HepG2 (cell line): Measurements from ENCODE around the gene CYSTM1. TPM values are rescaled to one million over a fixed set of nuclear protein-coding genes. Genes with fewer than 3 reads are reported as not detected.

Experiments
- ATAC-seq: fragments of 200-7000 bp; cut with Tn5 transposase; 3 replicates; pipeline ENCODE4 v1.9.1; 2020; ENCODE audit warnings: mild to moderate bottlenecking, moderate library complexity
- BruUV-seq: library from RNA; stranded (reverse); fragments of 400-500 nt; replicated peaks from 2 replicates; lab custom pipeline; 2021; lab: Mats Ljungman, UMichigan
- CTCF ChIA-PET: fragments of 300-600 bp; formaldehyde crosslinking; extraction: SDS; loops from one replicate; lab custom pipeline; 2021; ENCODE audit warnings: low total read pairs, inconsistent platforms, low intra/inter-chr PET ratio; lab: Yijun Ruan, JAX
- POLR2A ChIA-PET: fragments of 350-600 bp; sonication (Branson Sonifier 250); formaldehyde crosslinking; loops from one replicate; lab custom pipeline; 2020; ENCODE audit warnings: antibody characterized with exemption, inconsistent platforms; lab: Yijun Ruan, JAX
- DNase-seq: peaks from one replicate; pipeline ENCODE4 v3.0.0-alpha.2; 2015; ENCODE audit warnings: low spot score
- FAIRE-seq: peaks from 3 replicates; lab custom pipeline; 2011; peaks lifted over from hg19 to GRCh38; lab: Jason Lieb, UNC
- H2AFZ ChIP-seq: one replicate; pipeline ENCODE4 v1.6.1; 2011; ENCODE audit warnings: low read length, inconsistent platforms
- H3K27ac ChIP-seq: fragments of 300-600 bp; 3 replicates; pipeline ENCODE4 v1.8.0; 2011; ENCODE audit warnings: mixed run types, mild to moderate bottlenecking, mixed read lengths, low read length, inconsistent platforms; ENCODE audit not compliant: insufficient read depth; ENCODE audit errors: extremely low read length
- H3K27me3 ChIP-seq, 2 experiments: fragments of 200-600 bp in 1 of 2; 2 replicates in 1 of 2; 3 replicates in 1 of 2; pipeline versions ENCODE4 v1.6.0 to v1.8.0; 2011; ENCODE audit warnings: low read length in 2 of 2, mild to moderate bottlenecking in 2 of 2, moderate library complexity in 2 of 2, inconsistent platforms in 1 of 2; ENCODE audit not compliant: insufficient read depth in 2 of 2, control insufficient read depth in 1 of 2
- H3K36me3 ChIP-seq, 2 experiments: fragments of 200-600 bp in 1 of 2; replicated peaks in 1 of 2; 2 replicates in 1 of 2; 3 replicates in 1 of 2; pipeline versions ENCODE4 v1.5.1 to v1.8.0; 2011; ENCODE audit warnings: low read length in 2 of 2, inconsistent platforms in 1 of 2; ENCODE audit not compliant: insufficient read depth in 2 of 2, control insufficient read depth in 1 of 2
- H3K4me1 ChIP-seq: 2 replicates; pipeline ENCODE4 v1.5.1; 2012; ENCODE audit warnings: low read length, inconsistent platforms; ENCODE audit not compliant: insufficient read depth
- H3K4me2 ChIP-seq: 2 replicates; pipeline ENCODE4 v1.6.0; 2011; ENCODE audit warnings: low read depth, low read length, inconsistent platforms
- H3K4me3 ChIP-seq, 3 experiments: fragments of 200-600 bp in 1 of 3; sonication (generic), shearing (Covaris generic) in 1 of 3; replicated peaks in 1 of 3; 2 replicates each; pipeline ENCODE4 v1.5.1; 2011 to 2016; ENCODE audit warnings: low read length in 3 of 3, inconsistent platforms in 2 of 3, low read depth in 2 of 3, mild to moderate bottlenecking in 2 of 3, control low read depth in 1 of 3, mixed read lengths in 1 of 3; ENCODE audit not compliant: insufficient read depth in 1 of 3
- H3K79me2 ChIP-seq: one replicate; pipeline ENCODE4 v1.6.1; 2011; ENCODE audit warnings: low read length, inconsistent platforms; ENCODE audit not compliant: insufficient read depth
- H3K9ac ChIP-seq: 2 replicates; pipeline ENCODE4 v1.6.0; 2011; ENCODE audit warnings: mild to moderate bottlenecking, low read depth, low read length, inconsistent platforms; ENCODE audit not compliant: insufficient read depth
- H3K9me3 ChIP-seq: 2 replicates; pipeline ENCODE4 v1.5.1; 2012; ENCODE audit warnings: mild to moderate bottlenecking, low read length
- H4K20me1 ChIP-seq: 2 replicates; pipeline ENCODE4 v1.6.0; 2011; ENCODE audit warnings: inconsistent platforms, mild to moderate bottlenecking, low read length, moderate library complexity; ENCODE audit not compliant: insufficient read depth
- ATAD3A ChIP-seq: sonication (generic); formaldehyde crosslinking; IDR thresholded peaks from 2 replicates; pipeline ENCODE4 v1.4.0; 2020; ENCODE audit warnings: missing genetic modification reagents
- KAT2B ChIP-seq: fragments of 150-350 bp; IDR thresholded peaks from 2 replicates; pipeline ENCODE4 v1.6.1; 2014; ENCODE audit warnings: low read depth, low read length, borderline replicate concordance
- MNT ChIP-seq: fragments of 450-650 bp; IDR thresholded peaks from 2 replicates; pipeline ENCODE4 v1.6.1; 2016
- ONECUT2 ChIP-seq: sonication (generic); formaldehyde crosslinking; IDR thresholded peaks from 2 replicates; pipeline ENCODE4 v1.4.0; 2020; ENCODE audit warnings: missing genetic modification reagents
- PAXIP1 ChIP-seq: sonication (generic); formaldehyde crosslinking; conservative IDR thresholded peaks from 2 replicates; pipeline ENCODE4 v1.4.0; 2020; ENCODE audit warnings: mild to moderate bottlenecking, missing genetic modification reagents, moderate library complexity
- SATB2 ChIP-seq: sonication (generic); formaldehyde crosslinking; IDR thresholded peaks from 2 replicates; pipeline ENCODE4 v1.5.0; 2020; ENCODE audit warnings: missing genetic modification reagents
- TOPORS ChIP-seq: sonication (generic); formaldehyde crosslinking; IDR thresholded peaks from 2 replicates; pipeline ENCODE4 v1.8.0; 2023; ENCODE audit warnings: mild to moderate bottlenecking, missing genetic modification reagents
- ZC3H13 ChIP-seq: sonication (generic); formaldehyde crosslinking; IDR thresholded peaks from 2 replicates; pipeline ENCODE4 v1.8.1; 2023; ENCODE audit warnings: mild to moderate bottlenecking, missing genetic modification reagents, moderate library complexity
- WGBS: methylation state at CpG from one replicate; pipeline ENCODE4 v1.1.6; 2017; ENCODE audit warnings: low lambda C conversion rate; 5-methylcytosine and 5-hydroxymethylcytosine counted together
- in situ Hi-C: cut with HindIII; loops from 2 replicates; pipeline ENCODE4 v1.10.0; 2017; ENCODE audit warnings: low pct_unique_long_range_greater_than_20kb; ENCODE audit not compliant: extremely low pct_ligation_motif_present
- intact Hi-C: fragments of 100-400 bp; cut with micrococcal nuclease; formaldehyde crosslinking; loops from one replicate; pipeline ENCODE4 v1.10.0; 2022; ENCODE audit not compliant: unreplicated experiment
- polyA plus RNA-seq, 8 experiments: library from polyadenylated mRNA; depleted of rRNA in 3 of 8; stranded (reverse) in 7 of 8; unstranded in 1 of 8; fragments of >200 nt; fragmentation: Illumina TruSeq in 4 of 8; extraction: Trizol in 4 of 8; gene quantifications; 2 replicates each; pipeline versions ENCODE4 v1.2.1 to v1.2.3, GENCODE V29; 2011 to 2016; ENCODE audit warnings: low read depth in 4 of 8, missing spikeins in 1 of 8, mixed read lengths in 1 of 8; ENCODE audit not compliant: insufficient read depth in 1 of 8
- total RNA-seq, 5 experiments: library from RNA; depleted of rRNA; stranded (reverse); fragments of >200 nt; fragmentation: Illumina TruSeq; extraction: Trizol; gene quantifications; 2 replicates each; pipeline ENCODE4 v1.2.3, GENCODE V29; 2016; ENCODE audit warnings: low read depth in 1 of 5

The CYSTM1 gene
- total and polyA plus RNA-seq, 2 of the 13 experiments (the other 11 are each of a cell fraction or from before 2014, with no cell fraction given), result 40.0 to 73.4 TPM

GRCh38 chr5:140266471-140267200, 91.6 kb downstream of the CYSTM1 start:
- intact Hi-C loops (no loop called here), in situ Hi-C loops (no loop called here)
- Histone ChIP-seq H3K27ac (no peak overlapping the region), H3K4me1 (peaks cover 31% of the 10 kb centered on the region), H3K9ac (no peak overlapping the region), H4K20me1 (no peaks in the 10 kb centered on the region; the same call in 1 of the 2 replicates), H3K9me3 (no peaks in the 10 kb centered on the region), H3K4me3 (no peak overlapping the region), H3K27me3 (no peaks in the 10 kb centered on the region), H3K4me2 (no peak overlapping the region), H3K36me3 (peaks cover 3 to 10% of the 10 kb centered on the region in 2 experiments; a peak in 3 of 5 replicates)
- BruUV-seq, result no TSS peak
- ATAC-seq (no peak), DNase-seq (no peak), FAIRE-seq (no peak)
- WGBS, result 92% methylated on average over 6 of the region's 6 CpGs
- TF ChIP-seq MNT, result peak; percentile 69
- TF ChIP-seq KAT2B, result peak; percentile 95
- TF ChIP-seq ONECUT2 (CRISPR knock-in tag), result peak; percentile 80
- TF ChIP-seq ATAD3A (CRISPR knock-in tag), result no peak
- TF ChIP-seq SATB2 (CRISPR knock-in tag), result no peak
- TF ChIP-seq ZC3H13 (CRISPR knock-in tag), result no peak
- 0 out of 2 replicates have a peak, but pooled peaks have one; percentile 20 for TF ChIP-seq PAXIP1 (CRISPR knock-in tag)
- TF ChIP-seq TOPORS, result no peak
- TF ChIP-seq, all 625 proteins: peak for 4
- Histone ChIP-seq H3K79me2 (peaks cover 19% of the 10 kb centered on the region), H2AFZ (no peak overlapping the region)
- CTCF ChIA-PET, result no interaction called here
- POLR2A ChIA-PET, result interaction anchor here (1.2 kb wide), 1 partner anchor 80 kb away, joined by 5 read pairs; the partner anchor contains the start of gene HBEGF
